Keratinocyte (primary cell): Measurements from ENCODE around the gene WRNIP1. TPM values are rescaled to one million over a fixed set of nuclear protein-coding genes. Genes with fewer than 3 reads are reported as not detected.

ENCODE experiments used
- DNase-seq: peaks from one replicate; pipeline ENCODE4 v3.0.0-alpha.2; 2011; ENCODE audit warnings: low read depth, missing footprints, low spot score
- FAIRE-seq: peaks from 2 replicates; lab custom pipeline; 2011; peaks lifted over from hg19 to GRCh38; lab: Jason Lieb, UNC
- H2AFZ ChIP-seq: 2 replicates; pipeline ENCODE4 v1.6.0; 2012; ENCODE audit warnings: low read length, control low read depth, inconsistent platforms; ENCODE audit not compliant: control insufficient read depth
- H3K27ac ChIP-seq: 2 replicates; pipeline ENCODE4 v1.5.1; 2011; ENCODE audit warnings: low read length; ENCODE audit not compliant: control insufficient read depth, insufficient read depth
- H3K27me3 ChIP-seq: 3 replicates; pipeline ENCODE4 v1.6.0; 2011; ENCODE audit warnings: low read length; ENCODE audit not compliant: control insufficient read depth, insufficient read depth; ENCODE audit errors: extremely low read depth
- H3K36me3 ChIP-seq, 2 experiments: 2 replicates in 1 of 2; 3 replicates in 1 of 2; pipeline ENCODE4 v1.5.1; 2011; ENCODE audit warnings: low read length in 2 of 2, mild to moderate bottlenecking in 1 of 2; ENCODE audit not compliant: control insufficient read depth in 2 of 2, insufficient read depth in 2 of 2; ENCODE audit errors: extremely low read depth in 1 of 2
- H3K4me1 ChIP-seq: 3 replicates; pipeline ENCODE4 v1.5.1; 2011; ENCODE audit warnings: low read length; ENCODE audit not compliant: control insufficient read depth, insufficient read depth; ENCODE audit errors: extremely low read depth
- H3K4me2 ChIP-seq: 3 replicates; pipeline ENCODE4 v1.6.0; 2011; ENCODE audit warnings: low read depth, low read length; ENCODE audit not compliant: control insufficient read depth, insufficient read depth; ENCODE audit errors: extremely low read depth
- H3K4me3 ChIP-seq, 3 experiments: fragments of 200-600 bp in 1 of 3; sonication (generic) in 1 of 3; 2 replicates in 2 of 3; 3 replicates in 1 of 3; pipeline ENCODE4 v1.5.1; 2011 to 2016; ENCODE audit warnings: low read length in 3 of 3, mild to moderate bottlenecking in 3 of 3, control low read depth in 2 of 3, inconsistent platforms in 1 of 3, low read depth in 1 of 3, mixed read lengths in 1 of 3, mixed run types in 1 of 3, moderate library complexity in 1 of 3; ENCODE audit not compliant: control insufficient read depth in 2 of 3, insufficient read depth in 2 of 3; ENCODE audit errors: extremely low read depth in 1 of 3
- H3K79me2 ChIP-seq: 2 replicates; pipeline ENCODE4 v1.6.0; 2012; ENCODE audit warnings: low read length; ENCODE audit not compliant: control insufficient read depth, insufficient read depth
- H3K9ac ChIP-seq: 3 replicates; pipeline ENCODE4 v1.6.0; 2011; ENCODE audit warnings: low read length; ENCODE audit not compliant: control insufficient read depth, insufficient read depth; ENCODE audit errors: extremely low read depth
- H3K9me1 ChIP-seq: 3 replicates; pipeline ENCODE4 v1.6.0; 2011; ENCODE audit warnings: low read length; ENCODE audit not compliant: control insufficient read depth, insufficient read depth; ENCODE audit errors: extremely low read depth
- H3K9me3 ChIP-seq: 2 replicates; pipeline ENCODE4 v1.5.1; 2012; ENCODE audit warnings: low read depth, low read length; ENCODE audit not compliant: control insufficient read depth
- H4K20me1 ChIP-seq: 3 replicates; pipeline ENCODE4 v1.6.0; 2011; ENCODE audit warnings: low read length; ENCODE audit not compliant: control insufficient read depth, insufficient read depth; ENCODE audit errors: extremely low read depth
- EZH2 ChIP-seq: IDR thresholded peaks from one replicate; pipeline ENCODE4 v1.6.1; 2012; ENCODE audit warnings: inconsistent platforms, mild to moderate bottlenecking, low read length, moderate library complexity
- dilution Hi-C: fragments of 300-500 bp; cut with MboI; formaldehyde crosslinking; loops from one replicate; pipeline ENCODE4 v1.7.0; 2020; ENCODE audit warnings: low sequenced_read_pairs; ENCODE audit not compliant: extremely low pct_ligation_motif_present
- polyA plus RNA-seq, 5 experiments: library from polyadenylated mRNA; depleted of rRNA in 3 of 5; stranded (reverse) in 3 of 5; stranded (forward) in 1 of 5; unstranded in 1 of 5; fragments of >200 nt; gene quantifications; 1 replicate in 1 of 5; 2 replicates in 3 of 5; 3 replicates in 1 of 5; pipeline versions ENCODE4 v1.2.1 to v1.2.3, GENCODE V29; 2011 to 2012; ENCODE audit warnings: missing spikeins in 2 of 5, low read depth in 1 of 5, low replicate concordance in 1 of 5
- TF ChIP-seq, protein P1 (sequence below), 3 experiments: IDR thresholded peaks in 1 of 3; conservative IDR thresholded peaks in 1 of 3; optimal IDR thresholded peaks in 1 of 3; 2 replicates in 2 of 3; 3 replicates in 1 of 3; pipeline versions ENCODE3 to v1.5.1; 2011; ENCODE audit warnings: low read length in 3 of 3, mild to moderate bottlenecking in 3 of 3, moderate library complexity in 2 of 3, control low read depth in 1 of 3, inconsistent platforms in 1 of 3; ENCODE audit not compliant: insufficient read depth in 2 of 3; ENCODE audit errors: extremely low read depth in 1 of 3

Gene WRNIP1
- polyA plus RNA-seq, 1 donor (not counting 4 experiments of a cell fraction or from before 2014, with no cell fraction given) = 52.3 TPM

DNA sequence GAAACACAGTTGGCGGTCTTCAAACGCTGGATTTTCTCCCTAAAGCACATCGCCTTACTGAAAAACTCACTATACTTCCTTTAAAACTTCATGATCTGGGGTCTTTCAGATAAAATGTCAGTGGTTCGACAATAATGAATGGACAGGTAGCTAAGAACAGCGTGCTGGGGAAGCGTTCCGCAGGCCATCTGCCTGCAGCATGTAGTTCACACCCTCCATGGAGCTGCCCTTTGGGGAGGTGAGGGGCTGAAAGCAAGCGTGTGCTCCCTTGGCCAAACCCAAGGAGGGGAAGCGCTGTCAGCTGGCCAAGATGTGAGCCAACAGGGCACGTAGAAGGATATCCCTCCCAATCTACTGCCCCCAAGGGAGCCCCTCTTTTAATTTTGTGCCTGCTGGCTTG lies 35.3 kb upstream of the WRNIP1 start:
- H3K9me1 ChIP-seq = no peaks in the 10 kb centered on the region
- dilution Hi-C loops = no loop called here
- H3K4me1 ChIP-seq = no peaks in the 10 kb centered on the region
- no peak overlapping the region for H3K9ac ChIP-seq
- H4K20me1 ChIP-seq = no peaks in the 10 kb centered on the region
- no peak overlapping the region for H2AFZ ChIP-seq
- no peaks in the 10 kb centered on the region for H3K27me3 ChIP-seq
- FAIRE-seq = no peak
- H3K9me3 ChIP-seq = no peaks in the 10 kb centered on the region
- DNase-seq = no peak
- H3K27ac ChIP-seq = no peak overlapping the region
- H3K36me3 ChIP-seq = no peaks in the 10 kb centered on the region
- H3K4me2 ChIP-seq = no peak overlapping the region
- H3K4me3 ChIP-seq = no peak overlapping the region
- H3K79me2 ChIP-seq = no peaks in the 10 kb centered on the region
- TF ChIP-seq, protein P1, sequence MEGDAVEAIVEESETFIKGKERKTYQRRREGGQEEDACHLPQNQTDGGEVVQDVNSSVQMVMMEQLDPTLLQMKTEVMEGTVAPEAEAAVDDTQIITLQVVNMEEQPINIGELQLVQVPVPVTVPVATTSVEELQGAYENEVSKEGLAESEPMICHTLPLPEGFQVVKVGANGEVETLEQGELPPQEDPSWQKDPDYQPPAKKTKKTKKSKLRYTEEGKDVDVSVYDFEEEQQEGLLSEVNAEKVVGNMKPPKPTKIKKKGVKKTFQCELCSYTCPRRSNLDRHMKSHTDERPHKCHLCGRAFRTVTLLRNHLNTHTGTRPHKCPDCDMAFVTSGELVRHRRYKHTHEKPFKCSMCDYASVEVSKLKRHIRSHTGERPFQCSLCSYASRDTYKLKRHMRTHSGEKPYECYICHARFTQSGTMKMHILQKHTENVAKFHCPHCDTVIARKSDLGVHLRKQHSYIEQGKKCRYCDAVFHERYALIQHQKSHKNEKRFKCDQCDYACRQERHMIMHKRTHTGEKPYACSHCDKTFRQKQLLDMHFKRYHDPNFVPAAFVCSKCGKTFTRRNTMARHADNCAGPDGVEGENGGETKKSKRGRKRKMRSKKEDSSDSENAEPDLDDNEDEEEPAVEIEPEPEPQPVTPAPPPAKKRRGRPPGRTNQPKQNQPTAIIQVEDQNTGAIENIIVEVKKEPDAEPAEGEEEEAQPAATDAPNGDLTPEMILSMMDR (optimal IDR thresholded peaks at IDR 0.05 in 1 of 3, IDR thresholded peaks at IDR 0.05 in 1 of 3, conservative IDR thresholded peaks at IDR 0.05 in 1 of 3; ENCODE audit: extremely low read depth in 1 of 3, insufficient read depth in 2 of 3, low read length in 3 of 3) = no peak
- no peak for TF ChIP-seq EZH2

DNA sequence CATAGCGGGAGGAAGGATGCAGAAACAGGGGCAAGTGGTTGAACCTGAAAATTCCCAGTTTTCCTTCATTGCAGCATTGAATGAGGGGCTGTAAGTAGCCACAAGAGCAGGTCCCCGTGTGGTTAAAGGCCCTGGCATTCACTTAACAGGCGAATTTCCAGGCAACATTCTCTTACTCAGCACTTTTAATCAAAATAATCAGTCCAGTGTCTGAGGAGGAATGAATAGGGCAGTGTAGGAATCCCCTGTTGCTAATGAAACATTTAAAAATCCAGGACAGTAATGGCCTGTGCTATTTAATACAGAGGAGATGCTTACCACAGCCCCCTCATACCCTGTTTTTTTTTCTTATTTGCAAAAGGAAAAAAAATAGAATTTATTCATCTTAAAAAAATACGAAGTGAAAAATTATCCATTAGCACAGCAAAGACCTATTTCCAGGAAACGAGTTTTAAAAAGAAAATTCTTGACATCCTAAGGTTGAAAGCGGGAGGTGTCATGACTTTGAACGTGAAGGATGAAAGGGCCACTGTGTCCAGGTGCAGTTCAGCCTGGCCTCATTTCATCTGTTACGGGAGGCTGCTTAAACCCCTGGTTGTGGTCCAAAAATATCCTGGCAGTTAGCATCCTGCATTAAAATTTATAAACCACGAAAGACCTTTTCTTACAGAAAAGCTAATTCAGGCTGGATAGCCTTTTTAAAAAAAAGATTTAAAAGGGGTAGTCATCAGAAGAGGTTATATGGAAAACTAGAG lies 34.7 kb upstream of the WRNIP1 start:
- no peak for FAIRE-seq

More for the DNA sequence above, 34.7 kb upstream of the WRNIP1 start:
- dilution Hi-C loops = no loop called here
- no peaks in the 10 kb centered on the region for H3K27me3 ChIP-seq
- H3K79me2 ChIP-seq = no peaks in the 10 kb centered on the region
- H3K27ac ChIP-seq = no peak overlapping the region
- H3K36me3 ChIP-seq = no peaks in the 10 kb centered on the region
- no peaks in the 10 kb centered on the region for H3K4me1 ChIP-seq
- no peaks in the 10 kb centered on the region for H3K9me3 ChIP-seq
- H3K4me2 ChIP-seq = no peak overlapping the region
- no peaks in the 10 kb centered on the region for H3K9me1 ChIP-seq
- DNase-seq = no peak
- TF ChIP-seq, protein P1 (optimal IDR thresholded peaks at IDR 0.05 in 1 of 3, IDR thresholded peaks at IDR 0.05 in 1 of 3, conservative IDR thresholded peaks at IDR 0.05 in 1 of 3; ENCODE audit: extremely low read depth in 1 of 3, insufficient read depth in 2 of 3, low read length in 3 of 3) = no peak
- no peak for TF ChIP-seq EZH2
- no peak overlapping the region for H3K4me3 ChIP-seq
- no peak overlapping the region for H2AFZ ChIP-seq
- H3K9ac ChIP-seq = no peak overlapping the region
- H4K20me1 ChIP-seq = no peaks in the 10 kb centered on the region
